ENCODE measurements around the gene RHOBTB1.

- TF ChIP-seq CTCF (IDR thresholded peaks at IDR 0.05), result no peak
- TF ChIP-seq ZFX (IDR thresholded peaks at IDR 0.05; ENCODE audit: borderline replicate concordance), result no peak
Observed at GRCh38 chr10:60954035-60954434, 10.1 kb upstream of the RHOBTB1 start.

Data from 22Rv1 (cell line).